Tibial nerve (tissue), 4 donors: ENCODE results near the gene RPS6KA3.

Experiments used
- CTCF ChIP-seq, 5 experiments: fragments of 200-600 bp in 3 of 5; fragments of 450-650 bp in 2 of 5; sonication (generic) in 3 of 5; IDR thresholded peaks; one replicate each; pipeline ENCODE4 v1.5.1; 2016 to 2019; ENCODE audit warnings: antibody characterized with exemption in 5 of 5, mild to moderate bottlenecking in 3 of 5, moderate library complexity in 2 of 5
- EP300 ChIP-seq, 2 donors: sonication (generic); formaldehyde crosslinking; IDR thresholded peaks; one replicate each; pipeline ENCODE4 v1.6.1; 2017; ENCODE audit warnings: antibody characterized with exemption in 2 of 2, mild to moderate bottlenecking in 1 of 2
- POLR2A ChIP-seq, 2 donors: fragments of 450-650 bp; IDR thresholded peaks; one replicate each; pipeline ENCODE4 v1.6.1; 2017; ENCODE audit warnings: antibody characterized with exemption in 2 of 2, mild to moderate bottlenecking in 2 of 2, moderate library complexity in 2 of 2

DNA sequence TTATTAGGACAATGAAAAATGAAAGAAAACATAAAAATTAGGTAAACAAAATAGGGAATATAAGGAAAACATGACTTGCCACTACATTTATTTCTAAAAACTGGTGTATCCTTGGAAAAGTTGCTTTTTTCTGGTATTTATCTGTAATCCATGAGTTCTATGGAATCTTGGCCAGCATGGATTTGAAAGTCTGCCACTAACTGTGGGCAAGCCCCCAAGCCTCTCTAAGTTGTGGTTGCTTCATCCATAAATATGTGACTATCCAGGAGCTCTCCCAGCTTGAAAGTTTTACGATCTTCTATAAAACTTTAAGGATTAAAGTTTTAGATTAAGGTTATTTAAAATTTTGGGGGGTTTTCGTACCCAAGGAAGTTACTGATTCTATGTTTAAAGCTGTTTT lies 21.8 kb downstream of the RPS6KA3 start:
- TF ChIP-seq POLR2A (IDR thresholded peaks at IDR 0.05) (no peak), CTCF (IDR thresholded peaks at IDR 0.05) (no peak), EP300 (IDR thresholded peaks at IDR 0.05) (no peak)
